Tongue (tissue), 2 donors: Measurements from ENCODE around the gene IMP4. TPM values are rescaled to one million over a fixed set of nuclear protein-coding genes. Genes with fewer than 3 reads are reported as not detected.
"Not testable (repeated sequence)": the region's sequence is repeated elsewhere in the genome, so short reads cannot be mapped to it uniquely, and the experiment has no call there.

Source experiments
- DNase-seq: peaks from one replicate; pipeline ENCODE4 v3.0.0-alpha.2; 2015
- total RNA-seq: library from RNA; depleted of rRNA; stranded (reverse); fragments of >200 nt; gene quantifications from one replicate; pipeline ENCODE4 v1.2.3, GENCODE V29; 2014

IMP4 gene
- 52.1 TPM for total RNA-seq

- DNase-seq: peak; percentile 100
Measured at GRCh38 chr2:130342533-130343275, at the start of gene IMP4. IMP4 (plus strand) TSS chr2:130342897; CDS start chr2:130342933, 36 bp downstream.

- no peak for DNase-seq
Measured at GRCh38 chr2:130300258-130300969, 42.3 kb upstream of the IMP4 start.

GRCh38 chr2:130300970-130301348 is 41.7 kb upstream of the IMP4 start:
- DNase-seq: no peak

- no peak for DNase-seq
Measured at GRCh38 chr2:130302164-130302886, 40.4 kb upstream of the IMP4 start.

- no peak for DNase-seq
Measured at GRCh38 chr2:130303169-130303568, 39.5 kb upstream of the IMP4 start.

GRCh38 chr2:130304726-130305125 is 38.0 kb upstream of the IMP4 start:
- DNase-seq: no peak

- no peak for DNase-seq
Measured at GRCh38 chr2:130307850-130308249, 34.8 kb upstream of the IMP4 start.

- no peak for DNase-seq
Measured at GRCh38 chr2:130310881-130311280, 31.8 kb upstream of the IMP4 start.

GRCh38 chr2:130313812-130314334 is 28.8 kb upstream of the IMP4 start:
- no peak for DNase-seq

- DNase-seq: no peak
Measured at GRCh38 chr2:130314377-130314776, 28.3 kb upstream of the IMP4 start.

GRCh38 chr2:130316596-130316995 is 26.1 kb upstream of the IMP4 start:
- DNase-seq: peak; percentile 50

GRCh38 chr2:130318906-130319305 is 23.8 kb upstream of the IMP4 start:
- DNase-seq: no peak

GRCh38 chr2:130319536-130319935 is 23.2 kb upstream of the IMP4 start:
- no peak for DNase-seq

GRCh38 chr2:130327703-130328527 is 14.8 kb upstream of the IMP4 start:
- DNase-seq: no peak

GRCh38 chr2:130328710-130329109 is 14.0 kb upstream of the IMP4 start:
- DNase-seq: peak; percentile 26

- peak; percentile 89 for DNase-seq
Measured at GRCh38 chr2:130332271-130333073, 10.2 kb upstream of the IMP4 start.

GRCh38 chr2:130333253-130333652 is 9.4 kb upstream of the IMP4 start:
- DNase-seq: not testable (repeated sequence)

- DNase-seq: no peak
Measured at GRCh38 chr2:130334026-130334425, 8.7 kb upstream of the IMP4 start.

- DNase-seq: no peak
Measured at GRCh38 chr2:130335226-130335625, 7.5 kb upstream of the IMP4 start.

GRCh38 chr2:130336150-130336876 is 6.4 kb upstream of the IMP4 start:
- no peak for DNase-seq
